ENCODE measurements around the gene IGSF5. TPM values are rescaled to one million over a fixed set of nuclear protein-coding genes. Genes with fewer than 3 reads are reported as not detected.

IGSF5 gene
- total and polyA plus RNA-seq, 10 of the 15 experiments (the other 5 are each of a cell fraction or from before 2014, with no cell fraction given), result not detected

- H3K9me3 ChIP-seq (replicated peaks; ENCODE audit: control insufficient read depth, insufficient read depth, low read length), result no peaks in the 10 kb centered on the region; the same call in 2 of the 3 replicates
- intact Hi-C loops (cut with micrococcal nuclease; ENCODE audit: unreplicated experiment), result no loop called here
- H3K36me3 ChIP-seq (ENCODE audit: control insufficient read depth in 2 of 2, insufficient read depth in 2 of 2, low read length in 1 of 2), result no peaks in the 10 kb centered on the region
- WGBS (ENCODE audit: insufficient coverage, insufficient replicate concordance, low lambda C conversion rate, missing lambda C conversion rate), result 9% methylated on average over 3 of the region's 3 CpGs
- no peaks in the 10 kb centered on the region for H3K79me2 ChIP-seq (ENCODE audit: control insufficient read depth, insufficient read depth, low read length)
- no peak overlapping the region for H3K4me2 ChIP-seq (ENCODE audit: control insufficient read depth, insufficient read depth)
- no peaks in the 10 kb centered on the region for H3K4me1 ChIP-seq (ENCODE audit: control insufficient read depth, insufficient read depth, low read length)
- no TSS peak for BruUV-seq (replicated peaks)
- FAIRE-seq, result no peak
- ATAC-seq, result no peak
- H3K27ac ChIP-seq (ENCODE audit: control insufficient read depth, insufficient read depth), result no peak overlapping the region
- ChIA-PET CTCF (no interaction called here), POLR2A (no interaction called here), RAD21 (ENCODE audit: unreplicated experiment) (no interaction called here), SMC1A (ENCODE audit: uncharacterized antibody, unreplicated experiment) (no interaction called here)
- no peak for TF ChIP-seq NFYB (IDR thresholded peaks at IDR 0.05; ENCODE audit: insufficient read depth, low read depth, low read length)
- TF ChIP-seq NFYA (IDR thresholded peaks at IDR 0.05; ENCODE audit: borderline replicate concordance, low read depth, low read length), result no peak
- TF ChIP-seq BCL11A (IDR thresholded peaks at IDR 0.05; ENCODE audit: low read depth, low read length), result no peak
- no peak for TF ChIP-seq NKRF (conservative IDR thresholded peaks at IDR 0.05)
- no peak for TF ChIP-seq CEBPB (IDR thresholded peaks at IDR 0.05; ENCODE audit: borderline replicate concordance in 1 of 2, low read depth in 2 of 2, low read length in 2 of 2)
- no peaks in the 10 kb centered on the region for H4K20me1 ChIP-seq (ENCODE audit: control insufficient read depth, insufficient read depth)
- H3K9ac ChIP-seq (ENCODE audit: control insufficient read depth, insufficient read depth, low read length), result no peak overlapping the region
- in situ Hi-C loops (cut with MboI), result loop anchor here (5.0 kb wide), 1 partner anchor 196 kb away; no protein-coding TSS in a partner anchor
- no peaks in the 10 kb centered on the region for H3K27me3 ChIP-seq (replicated peaks in 1 of 2; ENCODE audit: control insufficient read depth in 2 of 2, insufficient read depth in 2 of 2, low read length in 1 of 2)
- DNase-seq (ENCODE audit: low read depth, low spot score), result no peak
- no peak overlapping the region for H2AFZ ChIP-seq (ENCODE audit: control insufficient read depth, low read depth, low read length)
- no peak overlapping the region for H3K4me3 ChIP-seq
Observed at GRCh38 chr21:39712976-39713375, 32.0 kb upstream of the IGSF5 start.

GRCh38 chr21:39713905-39714304, 31.1 kb upstream of the IGSF5 start:
- intact Hi-C loops (cut with micrococcal nuclease; ENCODE audit: unreplicated experiment) (no loop called here), in situ Hi-C loops (cut with MboI) (loop anchor here (5.0 kb wide), 1 partner anchor 197 kb away; no protein-coding TSS in a partner anchor)
- Histone ChIP-seq H3K4me3 (no peak overlapping the region), H3K4me2 (ENCODE audit: control insufficient read depth, insufficient read depth) (no peak overlapping the region), H3K9ac (ENCODE audit: control insufficient read depth, insufficient read depth, low read length) (no peak overlapping the region), H3K27me3 (replicated peaks in 1 of 2; ENCODE audit: control insufficient read depth in 2 of 2, insufficient read depth in 2 of 2, low read length in 1 of 2) (no peaks in the 10 kb centered on the region), H3K4me1 (ENCODE audit: control insufficient read depth, insufficient read depth, low read length) (no peaks in the 10 kb centered on the region), H3K27ac (ENCODE audit: control insufficient read depth, insufficient read depth) (no peak overlapping the region), H4K20me1 (ENCODE audit: control insufficient read depth, insufficient read depth) (no peaks in the 10 kb centered on the region), H3K9me3 (replicated peaks; ENCODE audit: control insufficient read depth, insufficient read depth, low read length) (no peaks in the 10 kb centered on the region; the same call in 2 of the 3 replicates), H3K79me2 (ENCODE audit: control insufficient read depth, insufficient read depth, low read length) (no peaks in the 10 kb centered on the region), H2AFZ (ENCODE audit: control insufficient read depth, low read depth, low read length) (no peak overlapping the region), H3K36me3 (ENCODE audit: control insufficient read depth in 2 of 2, insufficient read depth in 2 of 2, low read length in 1 of 2) (no peaks in the 10 kb centered on the region)
- ChIA-PET POLR2A (no interaction called here), SMC1A (ENCODE audit: uncharacterized antibody, unreplicated experiment) (no interaction called here), CTCF (interaction anchor here (1.7 kb wide), 1 partner anchor 196 kb away, joined by 7 read pairs; no protein-coding TSS in a partner anchor), RAD21 (ENCODE audit: unreplicated experiment) (no interaction called here)
- no peak for ATAC-seq
- 50% methylated on average over 7 of the region's 7 CpGs for WGBS (ENCODE audit: insufficient coverage, insufficient replicate concordance, low lambda C conversion rate, missing lambda C conversion rate)
- no peak for FAIRE-seq
- DNase-seq (ENCODE audit: low read depth, low spot score), result no peak
- no TSS peak for BruUV-seq (replicated peaks)
- TF ChIP-seq, protein P1, sequence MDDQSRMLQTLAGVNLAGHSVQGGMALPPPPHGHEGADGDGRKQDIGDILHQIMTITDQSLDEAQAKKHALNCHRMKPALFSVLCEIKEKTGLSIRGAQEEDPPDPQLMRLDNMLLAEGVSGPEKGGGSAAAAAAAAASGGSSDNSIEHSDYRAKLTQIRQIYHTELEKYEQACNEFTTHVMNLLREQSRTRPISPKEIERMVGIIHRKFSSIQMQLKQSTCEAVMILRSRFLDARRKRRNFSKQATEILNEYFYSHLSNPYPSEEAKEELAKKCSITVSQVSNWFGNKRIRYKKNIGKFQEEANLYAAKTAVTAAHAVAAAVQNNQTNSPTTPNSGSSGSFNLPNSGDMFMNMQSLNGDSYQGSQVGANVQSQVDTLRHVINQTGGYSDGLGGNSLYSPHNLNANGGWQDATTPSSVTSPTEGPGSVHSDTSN (IDR thresholded peaks at IDR 0.05; ENCODE audit: insufficient replicate concordance, low read depth, low read length), result no peak
- TF ChIP-seq STAT3 (IDR thresholded peaks at IDR 0.05; ENCODE audit: low read depth, low read length) (no peak), RBBP5 (conservative IDR thresholded peaks at IDR 0.05) (no peak), TCF12 (IDR thresholded peaks at IDR 0.05; ENCODE audit: low read depth, low read length) (no peak), TARDBP (IDR thresholded peaks at IDR 0.05; ENCODE audit: borderline replicate concordance) (no peak), MXI1 (IDR thresholded peaks at IDR 0.05; ENCODE audit: low read depth, low read length) (no peak), YBX1 (IDR thresholded peaks at IDR 0.05) (no peak)

Measured in GM12878 (cell line).